Aorta (tissue), 5 donors: ENCODE data around the gene ZMAT5. TPM values are rescaled to one million over a fixed set of nuclear protein-coding genes. Genes with fewer than 3 reads are reported as not detected.

Experiments used
- ATAC-seq: fragments of 200-7000 bp; cut with Tn5 transposase; one replicate; pipeline ENCODE4 v1.9.1; 2022; ENCODE audit warnings: moderate library complexity; ENCODE audit not compliant: low FRiP score
- DNase-seq, 2 donors: peaks; one replicate each; pipeline ENCODE4 v3.0.0-alpha.2; 2020
- H3K27ac ChIP-seq, 2 donors: one replicate each; pipeline ENCODE4 v1.5.1; 2013; ENCODE audit warnings: low read length in 2 of 2, mild to moderate bottlenecking in 2 of 2, moderate library complexity in 2 of 2, control low read depth in 1 of 2, inconsistent platforms in 1 of 2, low read depth in 1 of 2
- H3K27me3 ChIP-seq, 2 donors: one replicate each; pipeline ENCODE4 v1.6.1; 2013; ENCODE audit warnings: control low read depth in 1 of 2, low read length in 1 of 2, mild to moderate bottlenecking in 1 of 2, moderate library complexity in 1 of 2; ENCODE audit not compliant: insufficient read depth in 2 of 2, control insufficient read depth in 1 of 2
- H3K36me3 ChIP-seq, 2 donors: one replicate each; pipeline ENCODE4 v1.6.1; 2013; ENCODE audit warnings: control low read depth in 1 of 2, low read length in 1 of 2, mild to moderate bottlenecking in 1 of 2; ENCODE audit not compliant: insufficient read depth in 2 of 2, control insufficient read depth in 1 of 2
- H3K4me1 ChIP-seq, 2 donors: one replicate each; pipeline ENCODE4 v1.6.1; 2013; ENCODE audit warnings: low read length in 2 of 2, control low read depth in 1 of 2, mild to moderate bottlenecking in 1 of 2, moderate library complexity in 1 of 2; ENCODE audit not compliant: insufficient read depth in 2 of 2, control insufficient read depth in 1 of 2
- H3K4me3 ChIP-seq, 2 donors: one replicate each; pipeline ENCODE4 v1.5.1; 2013; ENCODE audit warnings: low read length in 2 of 2, control low read depth in 1 of 2, mild to moderate bottlenecking in 1 of 2
- H3K9me3 ChIP-seq: one replicate; pipeline ENCODE4 v1.6.1; 2013; ENCODE audit warnings: mild to moderate bottlenecking, low read length; ENCODE audit not compliant: control insufficient read depth
- WGBS, 2 donors: extraction: QIAGEN DNeasy Blood & Tissue Kit; methylation state at CpG; one replicate each; pipeline ENCODE4 v1.1.7; 2013; 5-methylcytosine and 5-hydroxymethylcytosine counted together
- intact Hi-C, 2 donors: fragments of 100-400 bp; cut with DNase I; formaldehyde crosslinking; loops; one replicate each; pipeline versions ENCODE4 v1.14.2 to v1.15.0; 2022
- polyA plus RNA-seq, 2 donors: library from polyadenylated mRNA; stranded (reverse); fragments of 200-250 nt; gene quantifications; one replicate each; pipeline ENCODE4 v1.2.3, GENCODE V29; 2013
- total RNA-seq, 2 donors: library from RNA; stranded (reverse); fragmentation: NEBNext Ultra II Directional; extraction: Animal tissue kit (Norgen Biotek cat#: 25700); gene quantifications; one replicate each; pipeline ENCODE4 v1.2.1, GENCODE V29; 2021
- donor health status: healthy with polysubstance abuse.
- donor health status: Bipolar disorder and iron deficiency.
- donor health status: DM: no; HTN: no; CAD: no.
- donor health status: DM: no; HTN: no; CAD: no.
- donor health status: DM: yes; HTN: yes; CAD: no.

ZMAT5 gene
- total and polyA plus RNA-seq, 4 donors, result 11.3 to 29.0 (median 19.2) TPM

- WGBS, 2 donors, result 28 to 37% methylated on average over 18 to 19 of the region's 19 CpGs
- Histone ChIP-seq H3K4me3 (no peak overlapping the region), H3K9me3 (no peaks in the 10 kb centered on the region), H3K4me1 (no peaks in the 10 kb centered on the region), H3K27ac (no peak overlapping the region), H3K27me3 (no peaks in the 10 kb centered on the region), H3K36me3 (peaks cover 0 to 1% of the 10 kb centered on the region in 2 donors)
- ATAC-seq, result no peak
- DNase-seq, result no peak
- intact Hi-C loops, result no loop called here
These were observed 66.5 kb downstream of the ZMAT5 start for GRCh38 chr22:29700206-29700899.

- H3K27me3 ChIP-seq, result no peaks in the 10 kb centered on the region
- ATAC-seq (no peak), DNase-seq (no peak)
- H3K27ac ChIP-seq, result no peak overlapping the region
- H3K9me3 ChIP-seq, result no peaks in the 10 kb centered on the region
- 78 to 82% methylated on average over 16 of the region's 16 CpGs for WGBS, 2 donors
- intact Hi-C loops, result no loop called here
- H3K36me3 ChIP-seq, result peaks cover 0 to 4% of the 10 kb centered on the region in 2 donors
- no peak overlapping the region for H3K4me3 ChIP-seq
- no peaks in the 10 kb centered on the region for H3K4me1 ChIP-seq
These were observed 68.8 kb downstream of the ZMAT5 start for GRCh38 chr22:29697853-29698598.

GRCh38 chr22:29695129-29695926 lies 71.5 kb downstream of the ZMAT5 start:
- Histone ChIP-seq H3K4me3 (no peak overlapping the region), H3K9me3 (no peaks in the 10 kb centered on the region), H3K36me3 (peaks cover 0 to 4% of the 10 kb centered on the region in 2 donors), H3K4me1 (no peaks in the 10 kb centered on the region), H3K27me3 (no peaks in the 10 kb centered on the region), H3K27ac (no peak overlapping the region)
- intact Hi-C loops, result no loop called here
- WGBS, 2 donors, result 92% methylated on average over 32 to 33 of the region's 33 CpGs
- no peak for DNase-seq
- ATAC-seq, result no peak

GRCh38 chr22:29693671-29694070 lies 73.1 kb downstream of the ZMAT5 start:
- no peak for DNase-seq
- intact Hi-C loops, result no loop called here

GRCh38 chr22:29693161-29693560 lies 73.6 kb downstream of the ZMAT5 start:
- Histone ChIP-seq H3K4me1 (no peaks in the 10 kb centered on the region), H3K9me3 (no peaks in the 10 kb centered on the region), H3K36me3 (peaks cover 0 to 4% of the 10 kb centered on the region in 2 donors), H3K27me3 (no peaks in the 10 kb centered on the region), H3K27ac (no peak overlapping the region), H3K4me3 (no peak overlapping the region)
- ATAC-seq (no peak), DNase-seq (no peak)
- WGBS, 2 donors, result 82 to 84% methylated on average over 8 of the region's 8 CpGs
- intact Hi-C loops, result no loop called here

More at GRCh38 chr22:29693671-29694070, 73.1 kb downstream of the ZMAT5 start:
- Histone ChIP-seq H3K36me3 (peaks cover 0 to 4% of the 10 kb centered on the region in 2 donors), H3K4me3 (no peak overlapping the region), H3K27ac (no peak overlapping the region), H3K4me1 (no peaks in the 10 kb centered on the region), H3K27me3 (no peaks in the 10 kb centered on the region), H3K9me3 (no peaks in the 10 kb centered on the region)
- ATAC-seq, result no peak
- 76 to 79% methylated on average over 9 of the region's 9 CpGs for WGBS, 2 donors

GRCh38 chr22:29692327-29692640 lies 74.5 kb downstream of the ZMAT5 start:
- no peak for ATAC-seq
- WGBS, 2 donors, result 50 to 54% methylated on average over 4 of the region's 4 CpGs

GRCh38 chr22:29691636-29692326 lies 75.0 kb downstream of the ZMAT5 start:
- 87% methylated on average over 13 of the region's 13 CpGs for WGBS, 2 donors
- H3K36me3 ChIP-seq, result peaks cover 0 to 4% of the 10 kb centered on the region in 2 donors
- intact Hi-C loops, result no loop called here

More at GRCh38 chr22:29692327-29692640, 74.5 kb downstream of the ZMAT5 start:
- Histone ChIP-seq H3K4me1 (no peaks in the 10 kb centered on the region), H3K36me3 (peaks cover 0 to 4% of the 10 kb centered on the region in 2 donors), H3K27me3 (no peaks in the 10 kb centered on the region), H3K4me3 (no peak overlapping the region), H3K9me3 (no peaks in the 10 kb centered on the region), H3K27ac (no peak overlapping the region)
- DNase-seq, result no peak
- intact Hi-C loops, result no loop called here

GRCh38 chr22:29690476-29690875 lies 76.3 kb downstream of the ZMAT5 start:
- H3K27ac ChIP-seq, result no peak overlapping the region
- no peak for ATAC-seq
- H3K4me3 ChIP-seq, result no peak overlapping the region
- WGBS, 2 donors, result 74 to 75% methylated on average over 9 of the region's 9 CpGs
- no peak for DNase-seq
- peaks cover 0 to 4% of the 10 kb centered on the region in 2 donors for H3K36me3 ChIP-seq
- intact Hi-C loops, result no loop called here
- H3K27me3 ChIP-seq, result no peaks in the 10 kb centered on the region
- no peaks in the 10 kb centered on the region for H3K4me1 ChIP-seq
- no peaks in the 10 kb centered on the region for H3K9me3 ChIP-seq

More at GRCh38 chr22:29691636-29692326, 75.0 kb downstream of the ZMAT5 start:
- H3K27ac ChIP-seq, result no peak overlapping the region
- H3K4me1 ChIP-seq, result no peaks in the 10 kb centered on the region
- no peaks in the 10 kb centered on the region for H3K27me3 ChIP-seq
- no peak overlapping the region for H3K4me3 ChIP-seq
- no peak for DNase-seq
- no peak for ATAC-seq
- H3K9me3 ChIP-seq, result no peaks in the 10 kb centered on the region
